HepG2 (cell line): ENCODE data around the gene CD68. TPM values are rescaled to one million over a fixed set of nuclear protein-coding genes. Genes with fewer than 3 reads are reported as not detected.

Experiments
- AGO2 ChIP-seq: fragments of 200-400 bp; formaldehyde crosslinking; optimal IDR thresholded peaks from 2 replicates; pipeline ENCODE3; 2017; ENCODE audit warnings: mild to moderate bottlenecking, low read depth, low read length, moderate library complexity
- AKAP8 ChIP-seq: sonication (generic); formaldehyde crosslinking; IDR thresholded peaks from 2 replicates; pipeline ENCODE4 v1.5.1; 2020; ENCODE audit warnings: mild to moderate bottlenecking, missing genetic modification reagents
- ARNT2 ChIP-seq: sonication (generic); formaldehyde crosslinking; IDR thresholded peaks from 2 replicates; pipeline ENCODE4 v1.8.0; 2022; ENCODE audit warnings: mild to moderate bottlenecking, low read depth, missing genetic modification reagents, moderate library complexity
- FOXC1 ChIP-seq: sonication (generic); formaldehyde crosslinking; IDR thresholded peaks from 2 replicates; pipeline ENCODE4 v1.8.0; 2022; ENCODE audit warnings: mild to moderate bottlenecking, missing genetic modification reagents, borderline replicate concordance
- HOXA5 ChIP-seq: sonication (generic); formaldehyde crosslinking; IDR thresholded peaks from 2 replicates; pipeline ENCODE4 v1.4.0; 2020; ENCODE audit warnings: missing genetic modification reagents
- IKZF1 ChIP-seq: fragments of 450-650 bp; IDR thresholded peaks from 2 replicates; pipeline ENCODE4 v1.7.1; 2016
- KLF15 ChIP-seq: sonication (generic); formaldehyde crosslinking; IDR thresholded peaks from 2 replicates; pipeline ENCODE4 v1.8.1; 2023; ENCODE audit warnings: borderline replicate concordance, mild to moderate bottlenecking, inconsistent platforms, missing genetic modification reagents, mixed read lengths
- MYNN ChIP-seq: sonication (generic); formaldehyde crosslinking; IDR thresholded peaks from 2 replicates; pipeline ENCODE4 v1.4.0; 2020; ENCODE audit warnings: mild to moderate bottlenecking, low read depth, missing genetic modification reagents
- NCOA5 ChIP-seq: sonication (generic); formaldehyde crosslinking; IDR thresholded peaks from 2 replicates; pipeline ENCODE4 v1.4.0; 2020; ENCODE audit warnings: missing genetic modification reagents
- NCOR1 ChIP-seq: fragments of 200-600 bp; sonication (generic); IDR thresholded peaks from 2 replicates; pipeline ENCODE4 v1.7.0; 2017; ENCODE audit warnings: antibody characterized with exemption, low read length, borderline replicate concordance
- NFYB ChIP-seq: sonication (generic); formaldehyde crosslinking; IDR thresholded peaks from 2 replicates; pipeline ENCODE4 v1.4.0; 2020; ENCODE audit warnings: missing genetic modification reagents
- POLR2AphosphoS2 ChIP-seq: IDR thresholded peaks from 2 replicates; pipeline ENCODE4 v1.6.1; 2011; ENCODE audit warnings: low read depth, low read length, improper control_type of control experiment
- TBL1XR1 ChIP-seq: fragments of 150-350 bp; IDR thresholded peaks from 2 replicates; pipeline ENCODE4 v1.6.1; 2014; ENCODE audit warnings: borderline replicate concordance, low read length; ENCODE audit not compliant: partially characterized antibody
- ZNF256 ChIP-seq: sonication (generic); formaldehyde crosslinking; conservative IDR thresholded peaks from 2 replicates; pipeline ENCODE4 v1.4.0; 2020; ENCODE audit warnings: missing genetic modification reagents
- ZNF589 ChIP-seq: sonication (generic); formaldehyde crosslinking; conservative IDR thresholded peaks from 2 replicates; pipeline ENCODE4 v1.8.0; 2022; ENCODE audit warnings: mild to moderate bottlenecking, moderate library complexity, missing genetic modification reagents
- ZNF781 ChIP-seq: sonication (generic); formaldehyde crosslinking; IDR thresholded peaks from 2 replicates; pipeline ENCODE4 v1.5.1; 2020; ENCODE audit warnings: borderline replicate concordance, mild to moderate bottlenecking, missing genetic modification reagents; ENCODE audit errors: not compliant biosample characterization
- ZNF879 ChIP-seq: sonication (generic); formaldehyde crosslinking; IDR thresholded peaks from 2 replicates; pipeline ENCODE4 v1.8.1; 2023; ENCODE audit warnings: missing genetic modification reagents
- ZXDC ChIP-seq: sonication (generic); formaldehyde crosslinking; IDR thresholded peaks from 2 replicates; pipeline ENCODE4 v1.5.0; 2020; ENCODE audit warnings: mild to moderate bottlenecking, missing genetic modification reagents
- polyA plus RNA-seq, 8 experiments: library from polyadenylated mRNA; depleted of rRNA in 3 of 8; stranded (reverse) in 7 of 8; unstranded in 1 of 8; fragments of >200 nt; fragmentation: Illumina TruSeq in 4 of 8; extraction: Trizol in 4 of 8; gene quantifications; 2 replicates each; pipeline versions ENCODE4 v1.2.1 to v1.2.3, GENCODE V29; 2011 to 2016; ENCODE audit warnings: low read depth in 4 of 8, missing spikeins in 1 of 8, mixed read lengths in 1 of 8; ENCODE audit not compliant: insufficient read depth in 1 of 8
- total RNA-seq, 5 experiments: library from RNA; depleted of rRNA; stranded (reverse); fragments of >200 nt; fragmentation: Illumina TruSeq; extraction: Trizol; gene quantifications; 2 replicates each; pipeline ENCODE4 v1.2.3, GENCODE V29; 2016; ENCODE audit warnings: low read depth in 1 of 5
- TF ChIP-seq, protein P1 (sequence below): sonication (generic); formaldehyde crosslinking; IDR thresholded peaks from 2 replicates; pipeline ENCODE4 v1.4.0; 2020; ENCODE audit warnings: mild to moderate bottlenecking, missing genetic modification reagents
- TF ChIP-seq, protein P2 (sequence below): sonication (generic); formaldehyde crosslinking; conservative IDR thresholded peaks from 2 replicates; pipeline ENCODE4 v1.8.0; 2022; ENCODE audit warnings: mild to moderate bottlenecking, moderate library complexity, missing genetic modification reagents
- TF ChIP-seq, protein P3 (sequence below): sonication (generic); formaldehyde crosslinking; IDR thresholded peaks from 2 replicates; pipeline ENCODE4 v1.5.1; 2020; ENCODE audit warnings: mild to moderate bottlenecking, missing genetic modification reagents, moderate library complexity

CD68 gene
- total and polyA plus RNA-seq, 2 of the 13 experiments (the other 11 are each of a cell fraction or from before 2014, with no cell fraction given), result 10.3 to 104 TPM

- TF ChIP-seq, protein P1, sequence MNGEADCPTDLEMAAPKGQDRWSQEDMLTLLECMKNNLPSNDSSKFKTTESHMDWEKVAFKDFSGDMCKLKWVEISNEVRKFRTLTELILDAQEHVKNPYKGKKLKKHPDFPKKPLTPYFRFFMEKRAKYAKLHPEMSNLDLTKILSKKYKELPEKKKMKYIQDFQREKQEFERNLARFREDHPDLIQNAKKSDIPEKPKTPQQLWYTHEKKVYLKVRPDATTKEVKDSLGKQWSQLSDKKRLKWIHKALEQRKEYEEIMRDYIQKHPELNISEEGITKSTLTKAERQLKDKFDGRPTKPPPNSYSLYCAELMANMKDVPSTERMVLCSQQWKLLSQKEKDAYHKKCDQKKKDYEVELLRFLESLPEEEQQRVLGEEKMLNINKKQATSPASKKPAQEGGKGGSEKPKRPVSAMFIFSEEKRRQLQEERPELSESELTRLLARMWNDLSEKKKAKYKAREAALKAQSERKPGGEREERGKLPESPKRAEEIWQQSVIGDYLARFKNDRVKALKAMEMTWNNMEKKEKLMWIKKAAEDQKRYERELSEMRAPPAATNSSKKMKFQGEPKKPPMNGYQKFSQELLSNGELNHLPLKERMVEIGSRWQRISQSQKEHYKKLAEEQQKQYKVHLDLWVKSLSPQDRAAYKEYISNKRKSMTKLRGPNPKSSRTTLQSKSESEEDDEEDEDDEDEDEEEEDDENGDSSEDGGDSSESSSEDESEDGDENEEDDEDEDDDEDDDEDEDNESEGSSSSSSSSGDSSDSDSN (CRISPR knock-in tag), result peak; percentile 43
- TF ChIP-seq FOXC1 (CRISPR knock-in tag), result no peak
- TF ChIP-seq TBL1XR1, result peak; percentile 48
- no peak for TF ChIP-seq ARNT2 (CRISPR knock-in tag)
- TF ChIP-seq KLF15 (CRISPR knock-in tag), result 0 out of 2 replicates have a peak, but pooled peaks have one; percentile 45
- TF ChIP-seq, protein P2, sequence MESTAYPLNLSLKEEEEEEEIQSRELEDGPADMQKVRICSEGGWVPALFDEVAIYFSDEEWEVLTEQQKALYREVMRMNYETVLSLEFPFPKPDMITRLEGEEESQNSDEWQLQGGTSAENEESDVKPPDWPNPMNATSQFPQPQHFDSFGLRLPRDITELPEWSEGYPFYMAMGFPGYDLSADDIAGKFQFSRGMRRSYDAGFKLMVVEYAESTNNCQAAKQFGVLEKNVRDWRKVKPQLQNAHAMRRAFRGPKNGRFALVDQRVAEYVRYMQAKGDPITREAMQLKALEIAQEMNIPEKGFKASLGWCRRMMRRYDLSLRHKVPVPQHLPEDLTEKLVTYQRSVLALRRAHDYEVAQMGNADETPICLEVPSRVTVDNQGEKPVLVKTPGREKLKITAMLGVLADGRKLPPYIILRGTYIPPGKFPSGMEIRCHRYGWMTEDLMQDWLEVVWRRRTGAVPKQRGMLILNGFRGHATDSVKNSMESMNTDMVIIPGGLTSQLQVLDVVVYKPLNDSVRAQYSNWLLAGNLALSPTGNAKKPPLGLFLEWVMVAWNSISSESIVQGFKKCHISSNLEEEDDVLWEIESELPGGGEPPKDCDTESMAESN (CRISPR knock-in tag), result 0 out of 2 replicates have a peak, but pooled peaks have one; percentile 0
- TF ChIP-seq AGO2, result peak; percentile 99
- TF ChIP-seq ZNF589, result peak; percentile 86; the same call in 1 of the 2 replicates
- peak; percentile 100 for TF ChIP-seq POLR2AphosphoS2
- TF ChIP-seq ZNF879, result no peak
- TF ChIP-seq NCOA5 (CRISPR knock-in tag), result peak; percentile 97; the same call in 1 of the 2 replicates
- no peak for TF ChIP-seq MYNN (CRISPR knock-in tag)
- no peak for TF ChIP-seq NFYB (CRISPR knock-in tag)
- no peak for TF ChIP-seq ZNF781 (CRISPR knock-in tag)
- TF ChIP-seq, protein P3, sequence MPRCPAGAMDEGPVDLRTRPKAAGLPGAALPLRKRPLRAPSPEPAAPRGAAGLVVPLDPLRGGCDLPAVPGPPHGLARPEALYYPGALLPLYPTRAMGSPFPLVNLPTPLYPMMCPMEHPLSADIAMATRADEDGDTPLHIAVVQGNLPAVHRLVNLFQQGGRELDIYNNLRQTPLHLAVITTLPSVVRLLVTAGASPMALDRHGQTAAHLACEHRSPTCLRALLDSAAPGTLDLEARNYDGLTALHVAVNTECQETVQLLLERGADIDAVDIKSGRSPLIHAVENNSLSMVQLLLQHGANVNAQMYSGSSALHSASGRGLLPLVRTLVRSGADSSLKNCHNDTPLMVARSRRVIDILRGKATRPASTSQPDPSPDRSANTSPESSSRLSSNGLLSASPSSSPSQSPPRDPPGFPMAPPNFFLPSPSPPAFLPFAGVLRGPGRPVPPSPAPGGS (CRISPR knock-in tag), result no peak
- TF ChIP-seq ZXDC (CRISPR knock-in tag), result peak; percentile 93
- peak; percentile 87 for TF ChIP-seq ZNF256
- no peak; the same call in 1 of the 2 replicates for TF ChIP-seq NCOR1
- TF ChIP-seq IKZF1, result no peak
- no peak; the same call in 1 of the 2 replicates for TF ChIP-seq HOXA5
- peak; percentile 94 for TF ChIP-seq AKAP8
Observed at GRCh38 chr17:7579001-7579833, at the start of gene CD68 (continued).
